Vagina (tissue), 2 donors: ENCODE data around the gene CHST11. TPM values are rescaled to one million over a fixed set of nuclear protein-coding genes. Genes with fewer than 3 reads are reported as not detected.

ENCODE experiments used
- DNase-seq, 2 donors: peaks; one replicate each; pipeline ENCODE4 v3.0.0-alpha.2; 2017; ENCODE audit errors: extremely low spot score in 2 of 2
- H3K27ac ChIP-seq: fragments of 200-600 bp; sonication (generic); one replicate; pipeline ENCODE4 v1.5.1; 2019
- H3K27me3 ChIP-seq: fragments of 200-600 bp; sonication (generic); one replicate; pipeline ENCODE4 v1.5.1; 2019
- H3K36me3 ChIP-seq, 2 donors: fragments of 200-600 bp; sonication (generic); one replicate each; pipeline ENCODE4 v1.5.1; 2017 to 2019
- H3K4me1 ChIP-seq: fragments of 200-600 bp; sonication (generic); one replicate; pipeline ENCODE4 v1.5.1; 2019
- H3K4me3 ChIP-seq, 2 donors: fragments of 200-600 bp; sonication (generic); 1 replicate in 1 of 2; 2 replicates in 1 of 2; pipeline ENCODE4 v1.5.1; 2016 to 2019
- H3K9me3 ChIP-seq: fragments of 200-600 bp; sonication (generic); one replicate; pipeline ENCODE4 v1.5.1; 2019
- POLR2A ChIP-seq, 2 donors: fragments of 450-650 bp; IDR thresholded peaks; one replicate each; pipeline ENCODE4 v1.6.1; 2017; ENCODE audit warnings: antibody characterized with exemption in 2 of 2, mild to moderate bottlenecking in 2 of 2, moderate library complexity in 2 of 2
- POLR2AphosphoS5 ChIP-seq, 2 donors: sonication (generic); formaldehyde crosslinking; IDR thresholded peaks; one replicate each; pipeline ENCODE4 v1.9.0; 2017; ENCODE audit warnings: antibody characterized with exemption in 2 of 2, mild to moderate bottlenecking in 2 of 2, low read depth in 1 of 2; ENCODE audit not compliant: insufficient read depth in 1 of 2
- intact Hi-C: fragments of 100-400 bp; cut with DNase I; formaldehyde crosslinking; loops from one replicate; pipeline ENCODE4 v1.15.1; 2023
- total RNA-seq: library from RNA; depleted of rRNA; stranded (reverse); fragments of >200 nt; gene quantifications from one replicate; pipeline ENCODE4 v1.2.3, GENCODE V29; 2016
- TF ChIP-seq, protein P1 (sequence below), 3 experiments: fragments of 450-650 bp in 2 of 3; fragments of 200-600 bp in 1 of 3; sonication (generic) in 1 of 3; IDR thresholded peaks; one replicate each; pipeline ENCODE4 v1.5.1; 2017 to 2019; ENCODE audit warnings: antibody characterized with exemption in 3 of 3, mild to moderate bottlenecking in 2 of 3, moderate library complexity in 2 of 3

CHST11 gene
- total RNA-seq, 1 donor from 2014 or later: 40.0 TPM

DNA sequence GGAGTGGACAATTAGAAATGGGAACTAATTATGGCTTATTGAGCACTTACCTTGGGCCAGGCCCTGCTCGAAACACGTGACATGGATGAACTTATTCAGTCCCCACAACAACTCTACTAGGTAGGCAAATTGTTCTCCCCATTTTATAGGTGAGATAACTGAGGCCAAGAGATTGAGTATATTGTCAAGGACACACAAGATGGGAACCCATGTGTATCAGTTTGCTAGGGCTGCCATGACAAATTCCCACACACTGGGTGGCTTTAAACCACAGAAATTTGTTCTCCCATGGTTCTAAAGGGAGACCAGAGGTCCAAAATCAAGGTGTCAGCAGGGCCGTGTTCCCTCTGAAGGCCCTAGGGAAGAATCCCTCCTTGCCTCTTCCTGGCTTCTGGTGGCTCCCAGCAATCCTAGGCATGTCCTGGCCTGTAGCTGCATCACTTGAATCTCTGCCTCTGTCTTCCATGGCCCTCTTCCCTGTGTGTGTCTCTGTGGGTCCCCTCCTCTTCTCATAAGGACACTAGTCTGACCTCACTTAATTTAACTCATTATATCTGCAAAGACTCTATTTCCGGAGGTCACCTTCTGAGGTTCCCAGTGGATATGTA, 128.8 kb downstream of the CHST11 start:
- Histone ChIP-seq H3K36me3 (no peaks in the 10 kb centered on the region), H3K27ac (no peak overlapping the region), H3K4me1 (peaks cover 10% of the 10 kb centered on the region), H3K4me3 (no peak overlapping the region), H3K9me3 (no peaks in the 10 kb centered on the region), H3K27me3 (no peaks in the 10 kb centered on the region)
- TF ChIP-seq, protein P1, sequence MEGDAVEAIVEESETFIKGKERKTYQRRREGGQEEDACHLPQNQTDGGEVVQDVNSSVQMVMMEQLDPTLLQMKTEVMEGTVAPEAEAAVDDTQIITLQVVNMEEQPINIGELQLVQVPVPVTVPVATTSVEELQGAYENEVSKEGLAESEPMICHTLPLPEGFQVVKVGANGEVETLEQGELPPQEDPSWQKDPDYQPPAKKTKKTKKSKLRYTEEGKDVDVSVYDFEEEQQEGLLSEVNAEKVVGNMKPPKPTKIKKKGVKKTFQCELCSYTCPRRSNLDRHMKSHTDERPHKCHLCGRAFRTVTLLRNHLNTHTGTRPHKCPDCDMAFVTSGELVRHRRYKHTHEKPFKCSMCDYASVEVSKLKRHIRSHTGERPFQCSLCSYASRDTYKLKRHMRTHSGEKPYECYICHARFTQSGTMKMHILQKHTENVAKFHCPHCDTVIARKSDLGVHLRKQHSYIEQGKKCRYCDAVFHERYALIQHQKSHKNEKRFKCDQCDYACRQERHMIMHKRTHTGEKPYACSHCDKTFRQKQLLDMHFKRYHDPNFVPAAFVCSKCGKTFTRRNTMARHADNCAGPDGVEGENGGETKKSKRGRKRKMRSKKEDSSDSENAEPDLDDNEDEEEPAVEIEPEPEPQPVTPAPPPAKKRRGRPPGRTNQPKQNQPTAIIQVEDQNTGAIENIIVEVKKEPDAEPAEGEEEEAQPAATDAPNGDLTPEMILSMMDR (IDR thresholded peaks at IDR 0.05): no peak
- no peak for TF ChIP-seq POLR2AphosphoS5 (IDR thresholded peaks at IDR 0.05; ENCODE audit: insufficient read depth in 1 of 2, low read depth in 1 of 2)
- TF ChIP-seq POLR2A (IDR thresholded peaks at IDR 0.05): no peak
- DNase-seq: no peak
- intact Hi-C loops: no loop called here

DNA sequence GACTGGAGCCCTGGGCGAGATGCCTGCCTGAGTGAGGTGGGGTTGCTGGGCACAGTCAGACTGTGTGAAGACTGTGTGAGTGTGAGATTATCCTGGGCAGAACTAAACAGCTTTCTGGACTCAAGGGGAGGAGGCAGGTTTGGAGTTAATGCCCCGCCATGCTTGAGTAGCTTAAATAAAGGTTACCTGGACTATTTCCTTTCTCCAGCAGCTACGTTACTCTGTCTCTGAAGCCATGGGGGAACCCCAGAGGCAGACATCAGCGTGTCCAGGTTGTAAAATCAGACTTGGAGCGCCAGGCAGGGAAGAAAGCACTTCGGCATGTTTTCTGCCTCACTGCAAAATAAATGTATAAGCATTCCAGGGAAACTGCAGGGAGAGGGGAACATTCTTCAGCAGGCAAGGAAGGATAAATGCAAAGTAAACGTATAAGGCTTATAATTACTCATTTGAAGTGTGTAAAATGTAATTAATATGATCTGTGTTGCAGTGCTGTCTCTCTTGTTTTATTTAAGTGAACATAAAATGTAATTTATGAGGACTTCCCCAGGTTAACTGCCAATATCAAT, 129.7 kb downstream of the CHST11 start:
- no peak overlapping the region for H3K27ac ChIP-seq

DNA sequence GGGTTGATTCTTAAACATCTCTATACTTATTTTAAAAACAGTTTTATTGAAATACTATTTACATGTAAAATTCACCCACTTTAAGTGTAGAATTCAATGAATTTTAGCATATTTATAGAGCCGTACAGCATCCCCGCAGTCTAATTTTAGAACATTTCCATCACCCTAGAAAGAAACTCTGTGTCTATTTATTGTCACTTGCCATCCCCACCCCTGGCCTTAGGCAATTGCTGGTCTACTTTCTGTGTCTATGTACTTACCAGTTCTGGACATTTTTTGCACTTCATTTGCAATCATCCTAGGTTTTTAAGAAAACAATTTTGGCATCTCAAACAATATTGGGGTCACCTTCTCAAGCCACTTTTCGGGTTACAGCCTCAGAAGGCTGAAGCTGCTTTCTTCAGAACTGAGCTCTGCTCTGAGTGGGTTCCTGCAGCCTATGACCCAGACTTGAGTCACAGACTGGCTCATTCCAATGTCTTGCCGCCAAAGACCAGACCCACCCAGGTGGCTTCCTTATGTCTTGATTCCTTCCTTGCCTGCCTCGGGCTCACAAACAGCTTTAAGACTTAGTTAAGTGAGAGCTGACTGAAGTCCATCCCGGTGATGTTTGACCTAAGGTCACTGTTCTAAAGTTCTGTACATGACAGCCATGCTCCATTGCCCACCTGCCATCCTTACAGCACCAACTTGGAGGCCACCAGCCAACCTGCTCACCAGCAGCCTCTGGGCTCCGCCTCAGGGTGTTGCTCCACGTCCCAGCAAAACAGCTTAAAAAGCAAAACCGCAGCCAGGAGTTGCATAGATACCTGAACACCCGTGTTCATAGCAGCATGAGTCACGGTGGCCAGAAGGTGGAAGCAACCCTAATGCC, 131.5 kb downstream of the CHST11 start:
- Histone ChIP-seq H3K27me3 (no peaks in the 10 kb centered on the region), H3K4me3 (no peak overlapping the region)
- intact Hi-C loops: no loop called here

More for the DNA sequence above, 129.7 kb downstream of the CHST11 start:
- intact Hi-C loops: no loop called here
- no peak overlapping the region for H3K4me3 ChIP-seq
- H3K9me3 ChIP-seq: no peaks in the 10 kb centered on the region
- H3K4me1 ChIP-seq: peaks cover 10% of the 10 kb centered on the region
- DNase-seq: no peak
- H3K36me3 ChIP-seq: no peaks in the 10 kb centered on the region
- TF ChIP-seq, protein P1 (IDR thresholded peaks at IDR 0.05): no peak
- no peak for TF ChIP-seq POLR2AphosphoS5 (IDR thresholded peaks at IDR 0.05; ENCODE audit: insufficient read depth in 1 of 2, low read depth in 1 of 2)
- no peak for TF ChIP-seq POLR2A (IDR thresholded peaks at IDR 0.05)
- no peaks in the 10 kb centered on the region for H3K27me3 ChIP-seq

DNA sequence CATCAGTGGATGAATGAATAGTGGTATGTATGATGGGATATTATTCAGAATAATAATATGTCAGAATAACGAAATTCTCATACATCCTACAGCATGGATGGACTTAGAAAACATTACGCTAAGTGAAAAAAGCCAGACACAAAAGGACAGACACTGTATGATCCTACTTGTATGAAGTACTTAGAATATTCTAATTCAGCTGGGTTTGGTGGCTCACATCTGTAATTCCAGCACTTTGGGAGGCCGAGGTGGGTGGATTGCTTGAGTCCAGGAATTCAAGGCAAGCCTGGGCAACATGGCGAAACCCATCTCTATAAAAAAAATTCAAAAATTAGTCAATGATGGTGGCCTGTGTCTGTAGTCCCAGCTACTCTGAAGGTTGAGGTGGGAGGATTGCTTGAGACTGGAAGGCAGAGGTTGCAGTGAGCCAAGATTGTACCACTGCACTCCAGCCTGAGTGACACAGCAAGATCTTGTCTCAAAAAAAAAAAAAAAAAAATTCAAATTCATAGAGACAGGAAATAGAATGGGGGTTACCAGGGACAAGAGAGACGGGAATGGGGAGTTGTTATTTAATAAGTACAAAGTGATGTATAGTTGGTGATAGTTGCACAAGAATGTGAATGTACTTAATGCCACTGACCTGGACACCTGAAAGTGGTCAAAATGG, 132.3 kb downstream of the CHST11 start:
- TF ChIP-seq POLR2A (IDR thresholded peaks at IDR 0.05): no peak
- TF ChIP-seq, protein P1 (IDR thresholded peaks at IDR 0.05): no peak
- TF ChIP-seq POLR2AphosphoS5 (IDR thresholded peaks at IDR 0.05; ENCODE audit: insufficient read depth in 1 of 2, low read depth in 1 of 2): no peak
- H3K36me3 ChIP-seq: no peaks in the 10 kb centered on the region
- DNase-seq: no peak
- H3K27me3 ChIP-seq: no peaks in the 10 kb centered on the region
- peaks cover 10% of the 10 kb centered on the region for H3K4me1 ChIP-seq
- H3K4me3 ChIP-seq: no peak overlapping the region
- intact Hi-C loops: no loop called here
- H3K9me3 ChIP-seq: no peaks in the 10 kb centered on the region
- H3K27ac ChIP-seq: no peak overlapping the region

More for the DNA sequence above, 131.5 kb downstream of the CHST11 start:
- no peak overlapping the region for H3K27ac ChIP-seq
- H3K4me1 ChIP-seq: peaks cover 10% of the 10 kb centered on the region
- no peaks in the 10 kb centered on the region for H3K36me3 ChIP-seq
- TF ChIP-seq POLR2AphosphoS5 (IDR thresholded peaks at IDR 0.05; ENCODE audit: insufficient read depth in 1 of 2, low read depth in 1 of 2): peak in 1 of 2 donors; percentile 26
- TF ChIP-seq, protein P1 (IDR thresholded peaks at IDR 0.05): no peak
- H3K9me3 ChIP-seq: no peaks in the 10 kb centered on the region
- DNase-seq: no peak
